WTC11 (cell line): ENCODE results near the gene ACP1. TPM values are rescaled to one million over a fixed set of nuclear protein-coding genes. Genes with fewer than 3 reads are reported as not detected.

Experiments
- ATAC-seq: fragments of 200-7000 bp; cut with Tn5 transposase; 2 replicates; pipeline ENCODE4 v1.10.0; 2021; ENCODE audit warnings: mild to moderate bottlenecking, moderate library complexity
- CTCF ChIA-PET: fragments of 300-600 bp; sonication (Branson Sonifier 250); formaldehyde crosslinking; loops from one replicate; lab custom pipeline; 2021; ENCODE audit warnings: antibody characterized with exemption; lab: Charles Lee
- POLR2A ChIA-PET: fragments of 350-600 bp; sonication (Branson Sonifier 250); formaldehyde crosslinking; loops from one replicate; lab custom pipeline; 2021; ENCODE audit warnings: antibody characterized with exemption; lab: Charles Lee
- DNase-seq: peaks from one replicate; pipeline ENCODE4 v3.0.0; 2021; ENCODE audit warnings: low spot score
- H3K27ac Mint-ChIP-seq: 2 replicates; pipeline ENCODE4 v1.8.0; 2021; ENCODE audit warnings: mixed read lengths
- H3K27me3 Mint-ChIP-seq: 2 replicates; pipeline ENCODE4 v1.8.0; 2021; ENCODE audit warnings: low read depth, mild to moderate bottlenecking, moderate library complexity, mixed read lengths
- H3K36me3 Mint-ChIP-seq: 2 replicates; pipeline ENCODE4 v1.8.0; 2021; ENCODE audit warnings: mixed read lengths
- H3K4me1 Mint-ChIP-seq: 2 replicates; pipeline ENCODE4 v1.8.0; 2022; ENCODE audit warnings: mixed read lengths
- H3K4me3 Mint-ChIP-seq: 2 replicates; pipeline ENCODE4 v1.8.0; 2021; ENCODE audit warnings: mild to moderate bottlenecking, moderate library complexity, mixed read lengths
- H3K9me3 Mint-ChIP-seq: 2 replicates; pipeline ENCODE4 v1.8.0; 2021; ENCODE audit warnings: mixed read lengths
- ARID4B ChIP-seq: sonication (generic); formaldehyde crosslinking; IDR thresholded peaks from 2 replicates; pipeline ENCODE4 v1.8.0; 2023; ENCODE audit warnings: missing genetic modification reagents, mild to moderate bottlenecking, borderline replicate concordance
- CTCF ChIP-seq: fragments of 200-600 bp; IDR thresholded peaks from 2 replicates; pipeline ENCODE4 v1.8.0; 2022; ENCODE audit warnings: antibody characterized with exemption
- FOXP1 ChIP-seq: sonication (generic); formaldehyde crosslinking; IDR thresholded peaks from 2 replicates; pipeline ENCODE4 v1.8.0; 2022; ENCODE audit warnings: missing genetic modification reagents, mild to moderate bottlenecking, moderate library complexity, borderline replicate concordance
- GABPB1 ChIP-seq: sonication (generic); formaldehyde crosslinking; IDR thresholded peaks from 2 replicates; pipeline ENCODE4 v1.8.1; 2023; ENCODE audit warnings: mild to moderate bottlenecking, missing genetic modification reagents
- MLX ChIP-seq: sonication (generic); formaldehyde crosslinking; IDR thresholded peaks from 2 replicates; pipeline ENCODE4 v1.8.1; 2023; ENCODE audit warnings: mild to moderate bottlenecking, missing genetic modification reagents, moderate library complexity
- NFATC4 ChIP-seq: fragments of 250-450 bp; sonication (Bioruptor Pico); IDR thresholded peaks from 2 replicates; pipeline ENCODE4 v1.9.0; 2021; ENCODE audit warnings: mild to moderate bottlenecking
- NFE2L1 ChIP-seq: sonication (generic); formaldehyde crosslinking; IDR thresholded peaks from 2 replicates; pipeline ENCODE4 v1.8.1; 2023; ENCODE audit warnings: missing genetic modification reagents
- TEAD1 ChIP-seq: sonication (generic); formaldehyde crosslinking; IDR thresholded peaks from 2 replicates; pipeline ENCODE4 v1.8.0; 2022; ENCODE audit warnings: mild to moderate bottlenecking, missing genetic modification reagents
- TEAD4 ChIP-seq: sonication (generic); formaldehyde crosslinking; IDR thresholded peaks from 2 replicates; pipeline ENCODE4 v1.8.0; 2022; ENCODE audit warnings: mild to moderate bottlenecking, missing genetic modification reagents
- TP53 ChIP-seq: sonication (generic); formaldehyde crosslinking; IDR thresholded peaks from 2 replicates; pipeline ENCODE4 v1.8.1; 2023; ENCODE audit warnings: mild to moderate bottlenecking, missing genetic modification reagents
- ZNF263 ChIP-seq: sonication (generic); formaldehyde crosslinking; IDR thresholded peaks from 2 replicates; pipeline ENCODE4 v1.8.1; 2022; ENCODE audit warnings: low read depth, mild to moderate bottlenecking, moderate library complexity, missing genetic modification reagents
- ZNF416 ChIP-seq: fragments of 250-450 bp; sonication (Bioruptor Pico); IDR thresholded peaks from 2 replicates; pipeline ENCODE4 v1.9.0; 2021; ENCODE audit warnings: mild to moderate bottlenecking, inconsistent platforms
- total RNA-seq: library from RNA; stranded (reverse); gene quantifications from 3 replicates; pipeline ENCODE4 v1.2.3, GENCODE V29; 2021
- TF ChIP-seq, protein P1 (sequence below): sonication (generic); formaldehyde crosslinking; IDR thresholded peaks from 2 replicates; pipeline ENCODE4 v1.8.1; 2022; ENCODE audit warnings: mild to moderate bottlenecking, moderate library complexity, missing genetic modification reagents
- TF ChIP-seq, protein P2 (sequence below): sonication (generic); formaldehyde crosslinking; IDR thresholded peaks from 2 replicates; pipeline ENCODE4 v1.8.1; 2023; ENCODE audit warnings: mild to moderate bottlenecking, missing genetic modification reagents
- TF ChIP-seq, protein P3 (sequence below): fragments of 250-450 bp; sonication (Bioruptor Pico); IDR thresholded peaks from 2 replicates; pipeline ENCODE4 v1.9.0; 2021; ENCODE audit warnings: mild to moderate bottlenecking, borderline replicate concordance

The ACP1 gene
- total RNA-seq, 1 experiment from 2014 or later = 150 TPM

GRCh38 chr2:259789-260331 lies 4.9 kb upstream of the ACP1 start:
- TF ChIP-seq, protein P1, sequence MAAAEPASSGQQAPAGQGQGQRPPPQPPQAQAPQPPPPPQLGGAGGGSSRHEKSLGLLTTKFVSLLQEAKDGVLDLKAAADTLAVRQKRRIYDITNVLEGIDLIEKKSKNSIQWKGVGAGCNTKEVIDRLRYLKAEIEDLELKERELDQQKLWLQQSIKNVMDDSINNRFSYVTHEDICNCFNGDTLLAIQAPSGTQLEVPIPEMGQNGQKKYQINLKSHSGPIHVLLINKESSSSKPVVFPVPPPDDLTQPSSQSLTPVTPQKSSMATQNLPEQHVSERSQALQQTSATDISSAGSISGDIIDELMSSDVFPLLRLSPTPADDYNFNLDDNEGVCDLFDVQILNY (CRISPR knock-in tag) = no peak
- TF ChIP-seq ZNF416 (no peak), NFATC4 (CRISPR knock-in tag) (no peak)
- TF ChIP-seq, all 79 proteins: peak for 0
- no peak for DNase-seq
- H3K27me3 Mint-ChIP-seq = peaks cover 22% of the 10 kb centered on the region
- H3K36me3 Mint-ChIP-seq = peaks cover 50% of the 10 kb centered on the region
- POLR2A ChIA-PET = no interaction called here
- peaks cover 31% of the 10 kb centered on the region for H3K9me3 Mint-ChIP-seq
- no peak overlapping the region for H3K27ac Mint-ChIP-seq
- H3K4me1 Mint-ChIP-seq = peaks cover 12% of the 10 kb centered on the region
- H3K4me3 Mint-ChIP-seq = no peak overlapping the region
- no peak for ATAC-seq
- CTCF ChIA-PET = no interaction called here

GRCh38 chr2:260507-261161 lies 4.1 kb upstream of the ACP1 start:
- TF ChIP-seq, protein P2, sequence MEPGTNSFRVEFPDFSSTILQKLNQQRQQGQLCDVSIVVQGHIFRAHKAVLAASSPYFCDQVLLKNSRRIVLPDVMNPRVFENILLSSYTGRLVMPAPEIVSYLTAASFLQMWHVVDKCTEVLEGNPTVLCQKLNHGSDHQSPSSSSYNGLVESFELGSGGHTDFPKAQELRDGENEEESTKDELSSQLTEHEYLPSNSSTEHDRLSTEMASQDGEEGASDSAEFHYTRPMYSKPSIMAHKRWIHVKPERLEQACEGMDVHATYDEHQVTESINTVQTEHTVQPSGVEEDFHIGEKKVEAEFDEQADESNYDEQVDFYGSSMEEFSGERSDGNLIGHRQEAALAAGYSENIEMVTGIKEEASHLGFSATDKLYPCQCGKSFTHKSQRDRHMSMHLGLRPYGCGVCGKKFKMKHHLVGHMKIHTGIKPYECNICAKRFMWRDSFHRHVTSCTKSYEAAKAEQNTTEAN (CRISPR knock-in tag) = no peak
- TF ChIP-seq MLX (no peak), CTCF (no peak), ZNF263 (CRISPR knock-in tag) (no peak), TEAD4 (CRISPR knock-in tag) (no peak), GABPB1 (peak; percentile 89), TP53 (CRISPR knock-in tag) (no peak)
- H3K27ac Mint-ChIP-seq = no peak overlapping the region
- no peak for ATAC-seq

DNA sequence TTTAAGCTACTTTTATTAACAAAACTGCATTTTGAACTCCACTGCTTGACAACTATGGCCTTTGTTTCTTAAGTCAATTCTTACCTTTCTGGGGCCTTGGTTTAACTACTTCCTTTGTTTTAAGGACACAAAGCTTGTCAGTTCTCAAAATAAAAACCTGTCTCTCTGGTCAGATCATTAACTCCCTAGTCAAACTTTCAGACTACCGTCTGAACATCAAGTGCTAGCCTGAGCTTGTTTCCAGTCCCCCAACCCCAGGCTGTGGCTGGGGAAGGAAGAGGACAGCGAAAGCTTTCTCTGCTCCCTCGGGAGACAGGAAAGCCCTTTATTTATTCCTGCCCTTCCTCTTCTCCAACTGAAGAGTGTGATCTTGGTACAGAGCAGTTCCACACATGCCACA lies 2.6 kb upstream of the ACP1 start:
- TF ChIP-seq, protein P3, sequence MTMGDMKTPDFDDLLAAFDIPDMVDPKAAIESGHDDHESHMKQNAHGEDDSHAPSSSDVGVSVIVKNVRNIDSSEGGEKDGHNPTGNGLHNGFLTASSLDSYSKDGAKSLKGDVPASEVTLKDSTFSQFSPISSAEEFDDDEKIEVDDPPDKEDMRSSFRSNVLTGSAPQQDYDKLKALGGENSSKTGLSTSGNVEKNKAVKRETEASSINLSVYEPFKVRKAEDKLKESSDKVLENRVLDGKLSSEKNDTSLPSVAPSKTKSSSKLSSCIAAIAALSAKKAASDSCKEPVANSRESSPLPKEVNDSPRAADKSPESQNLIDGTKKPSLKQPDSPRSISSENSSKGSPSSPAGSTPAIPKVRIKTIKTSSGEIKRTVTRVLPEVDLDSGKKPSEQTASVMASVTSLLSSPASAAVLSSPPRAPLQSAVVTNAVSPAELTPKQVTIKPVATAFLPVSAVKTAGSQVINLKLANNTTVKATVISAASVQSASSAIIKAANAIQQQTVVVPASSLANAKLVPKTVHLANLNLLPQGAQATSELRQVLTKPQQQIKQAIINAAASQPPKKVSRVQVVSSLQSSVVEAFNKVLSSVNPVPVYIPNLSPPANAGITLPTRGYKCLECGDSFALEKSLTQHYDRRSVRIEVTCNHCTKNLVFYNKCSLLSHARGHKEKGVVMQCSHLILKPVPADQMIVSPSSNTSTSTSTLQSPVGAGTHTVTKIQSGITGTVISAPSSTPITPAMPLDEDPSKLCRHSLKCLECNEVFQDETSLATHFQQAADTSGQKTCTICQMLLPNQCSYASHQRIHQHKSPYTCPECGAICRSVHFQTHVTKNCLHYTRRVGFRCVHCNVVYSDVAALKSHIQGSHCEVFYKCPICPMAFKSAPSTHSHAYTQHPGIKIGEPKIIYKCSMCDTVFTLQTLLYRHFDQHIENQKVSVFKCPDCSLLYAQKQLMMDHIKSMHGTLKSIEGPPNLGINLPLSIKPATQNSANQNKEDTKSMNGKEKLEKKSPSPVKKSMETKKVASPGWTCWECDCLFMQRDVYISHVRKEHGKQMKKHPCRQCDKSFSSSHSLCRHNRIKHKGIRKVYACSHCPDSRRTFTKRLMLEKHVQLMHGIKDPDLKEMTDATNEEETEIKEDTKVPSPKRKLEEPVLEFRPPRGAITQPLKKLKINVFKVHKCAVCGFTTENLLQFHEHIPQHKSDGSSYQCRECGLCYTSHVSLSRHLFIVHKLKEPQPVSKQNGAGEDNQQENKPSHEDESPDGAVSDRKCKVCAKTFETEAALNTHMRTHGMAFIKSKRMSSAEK (CRISPR knock-in tag) = no peak
- no peak for TF ChIP-seq TEAD1
- TF ChIP-seq FOXP1 (CRISPR knock-in tag) = no peak
- TF ChIP-seq NFE2L1 = no peak
- TF ChIP-seq GABPB1 = 0 out of 2 replicates have a peak, but pooled peaks have one; percentile 16
- TF ChIP-seq ARID4B = no peak
- Mint-ChIP-seq H3K4me3 (peak overlapping the region; percentile 77; the same call in 1 of the 2 replicates), H3K9me3 (peaks cover 25% of the 10 kb centered on the region), H3K27me3 (peaks cover 22% of the 10 kb centered on the region), H3K4me1 (peaks cover 28% of the 10 kb centered on the region), H3K36me3 (peaks cover 43% of the 10 kb centered on the region), H3K27ac (no peak overlapping the region)
- ChIA-PET CTCF (no interaction called here), POLR2A (interaction anchor here (0.8 kb wide), 1 partner anchor 16 kb away, joined by 3 read pairs; no protein-coding TSS in a partner anchor)
- no peak for DNase-seq
- no peak for ATAC-seq

More at GRCh38 chr2:260507-261161, 4.1 kb upstream of the ACP1 start:
- Mint-ChIP-seq H3K27me3 (peaks cover 22% of the 10 kb centered on the region), H3K9me3 (peaks cover 30% of the 10 kb centered on the region), H3K36me3 (peaks cover 50% of the 10 kb centered on the region), H3K4me3 (no peak overlapping the region), H3K4me1 (peaks cover 14% of the 10 kb centered on the region)
- POLR2A ChIA-PET = no interaction called here
- CTCF ChIA-PET = interaction anchor here (0.8 kb wide), 1 partner anchor 14 kb away, joined by 3 read pairs; no protein-coding TSS in a partner anchor
- no peak for DNase-seq
